D341Med (cell line): Measurements from ENCODE around the gene MAP2K1.
"Not testable (repeated sequence)": the region's sequence is repeated elsewhere in the genome, so short reads cannot be mapped to it uniquely, and the experiment has no call there.

Experiments used
- DNase-seq: peaks from one replicate; pipeline ENCODE4 v3.0.0; 2012; ENCODE audit warnings: low spot score

MAP2K1 gene

DNA sequence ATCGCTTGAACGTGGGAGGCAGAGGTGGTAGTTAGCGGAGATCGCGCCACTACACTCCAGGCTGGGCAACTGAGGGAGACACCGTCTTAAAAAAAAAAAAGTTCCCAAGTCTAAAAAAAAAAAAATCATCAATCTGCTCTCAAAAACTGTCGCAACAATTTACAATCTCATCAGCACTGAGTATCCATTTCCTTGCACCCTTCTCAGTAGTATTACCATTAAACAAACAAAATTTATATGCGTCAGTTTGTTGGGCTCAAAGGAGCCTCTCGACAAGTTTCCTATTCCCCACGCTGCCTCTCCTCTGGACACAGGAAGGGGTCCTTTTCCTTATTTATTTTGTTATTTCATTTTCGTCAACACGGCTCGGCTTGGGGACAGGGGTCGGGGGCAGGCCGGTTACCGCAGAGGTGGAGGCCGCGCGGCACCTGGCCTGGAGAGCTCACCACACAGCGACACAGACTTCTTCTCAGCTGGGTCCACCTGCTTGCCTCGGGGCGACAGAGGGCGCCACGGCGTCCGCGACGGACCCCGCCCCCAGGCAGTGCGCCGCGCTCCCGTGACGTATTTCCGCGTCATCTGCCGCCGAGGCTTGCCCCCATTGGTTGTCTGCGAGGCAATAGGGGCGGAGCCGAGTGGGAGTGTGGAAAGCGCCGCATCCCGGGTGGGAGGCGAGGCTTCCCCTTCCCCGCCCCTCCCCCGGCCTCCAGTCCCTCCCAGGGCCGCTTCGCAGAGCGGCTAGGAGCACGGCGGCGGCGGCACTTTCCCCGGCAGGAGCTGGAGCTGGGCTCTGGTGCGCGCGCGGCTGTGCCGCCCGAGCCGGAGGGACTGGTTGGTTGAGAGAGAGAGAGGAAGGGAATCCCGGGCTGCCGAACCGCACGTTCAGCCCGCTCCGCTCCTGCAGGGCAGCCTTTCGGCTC lies at the start of gene MAP2K1:
Gene MAP2K1, plus strand, starts transcription at position 709 of the 920 bp plus-strand sequence. CDS start 436 bp downstream, outside the sequence.
- DNase-seq, result peak; percentile 97

GRCh38 chr15:66348530-66348929 lies 38.2 kb upstream of the MAP2K1 start:
- DNase-seq, result not testable (repeated sequence)

- DNase-seq, result no peak
Measured at GRCh38 chr15:66356077-66356358, 30.7 kb upstream of the MAP2K1 start.

DNA sequence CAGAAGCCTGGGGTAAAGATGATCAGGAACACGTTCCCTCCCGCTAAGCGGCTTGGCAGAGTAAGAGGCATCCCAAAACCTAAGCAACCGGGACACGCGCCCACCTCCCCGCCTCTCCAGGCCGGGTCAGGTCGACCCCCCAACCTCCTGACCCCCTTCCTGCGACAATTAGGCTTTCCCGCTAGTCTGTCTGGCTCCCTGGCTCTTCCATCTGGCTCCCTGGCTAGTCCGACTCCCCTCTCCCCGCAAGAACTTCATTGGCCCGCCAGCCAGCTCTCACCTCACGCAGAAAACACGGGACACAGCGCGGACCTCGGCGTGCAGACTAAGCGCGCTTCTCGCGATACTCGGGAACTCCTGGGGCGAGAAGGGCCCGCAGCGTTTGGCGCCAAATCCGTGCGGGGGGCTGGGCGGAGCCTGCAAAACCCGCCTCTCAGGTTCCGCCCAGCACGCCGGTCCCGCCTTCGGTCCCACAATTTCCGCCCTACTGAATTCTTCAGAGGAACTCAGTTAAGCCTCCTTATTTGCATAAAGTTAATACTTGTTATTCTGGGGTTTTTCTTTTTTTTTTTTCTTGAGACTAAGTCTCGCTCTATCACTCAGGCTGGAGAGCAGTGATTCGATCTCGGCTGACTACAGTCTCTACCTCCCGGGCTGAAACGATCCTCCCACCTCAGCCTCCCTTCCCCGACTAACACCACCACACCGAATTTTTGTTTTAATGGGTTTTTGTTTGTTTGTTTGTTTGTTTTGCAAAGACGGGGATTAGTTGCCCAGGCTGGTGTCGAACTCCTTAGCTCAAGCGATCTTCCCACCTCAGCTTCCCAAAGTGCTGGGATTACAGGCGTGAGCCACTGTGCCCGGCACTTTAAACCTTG lies 30.1 kb upstream of the MAP2K1 start, which contains the start of gene TIPIN:
Gene TIPIN, minus strand, starts transcription at position 327 of the 878 bp plus-strand sequence. CDS start 3,738 bp downstream, outside the sequence.
- DNase-seq, result peak; percentile 98

- no peak for DNase-seq
Measured at GRCh38 chr15:66359740-66360139, 27.0 kb upstream of the MAP2K1 start.

DNA sequence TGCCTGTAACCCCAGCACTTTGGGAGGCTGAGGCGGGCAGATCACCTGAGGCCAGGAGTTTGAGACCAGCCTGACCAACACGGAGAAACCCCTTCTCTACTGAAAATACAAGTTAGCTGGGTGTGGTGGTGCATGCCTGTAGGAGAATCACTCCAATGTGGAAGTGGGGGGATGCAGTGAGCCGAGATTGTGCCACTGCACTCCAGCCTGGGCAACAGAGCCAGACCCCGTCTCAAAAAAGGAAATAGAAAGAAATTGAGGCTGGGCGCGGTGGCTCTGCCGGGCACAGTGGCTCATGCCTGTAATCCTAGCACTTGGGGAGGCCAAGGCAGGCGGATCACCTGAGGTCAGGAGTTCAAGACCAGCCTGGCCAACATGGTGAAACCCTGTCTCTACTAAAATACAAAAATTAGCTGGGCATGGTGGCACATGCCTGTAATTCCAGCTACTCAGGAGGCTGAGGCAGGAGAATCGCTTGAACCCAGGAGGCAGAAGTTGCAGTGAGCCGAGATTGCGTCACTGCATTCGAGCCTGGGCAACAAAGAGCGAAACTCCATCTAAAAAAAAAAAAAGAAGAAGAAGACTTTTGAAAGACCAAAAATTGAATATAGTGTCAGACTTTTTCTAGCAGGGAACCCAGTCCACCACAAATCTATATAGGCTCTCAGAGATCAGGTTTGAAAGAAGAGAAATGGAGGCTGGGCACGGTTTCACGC lies 24.8 kb upstream of the MAP2K1 start:
- DNase-seq, result not testable (repeated sequence)

GRCh38 chr15:66362776-66363175 lies 23.9 kb upstream of the MAP2K1 start:
- no peak for DNase-seq

- DNase-seq, result no peak
Measured at GRCh38 chr15:66364944-66365528, 21.7 kb upstream of the MAP2K1 start.

GRCh38 chr15:66369773-66370651 lies 16.7 kb upstream of the MAP2K1 start:
- DNase-seq, result peak; percentile 67

- no peak for DNase-seq
Measured at GRCh38 chr15:66374179-66374578, 12.5 kb upstream of the MAP2K1 start.

GRCh38 chr15:66378814-66379430 lies 7.8 kb upstream of the MAP2K1 start:
- DNase-seq, result no peak

DNA sequence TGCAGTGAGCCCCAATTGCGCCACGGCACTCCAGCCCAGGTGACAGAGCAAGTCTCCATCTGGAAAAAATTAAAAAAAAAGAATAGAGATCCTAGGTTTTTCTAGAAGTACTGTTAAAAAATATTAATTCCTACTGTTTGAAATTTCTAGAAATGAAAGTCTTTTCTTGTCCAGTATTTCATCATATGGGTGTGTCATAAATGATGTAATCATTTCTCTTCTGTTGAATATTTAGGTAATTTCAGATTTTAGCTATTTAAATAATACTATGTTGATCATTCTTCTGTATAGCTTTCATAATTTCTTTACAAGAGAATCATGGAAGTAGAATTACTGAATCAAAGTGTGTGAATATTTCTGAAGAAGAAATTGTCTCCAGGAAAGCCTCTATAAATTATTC lies 5.3 kb upstream of the MAP2K1 start:
- not testable (repeated sequence) for DNase-seq

GRCh38 chr15:66387163-66388042 lies 691 bp downstream of the MAP2K1 start:
- peak; percentile 73 for DNase-seq

DNA sequence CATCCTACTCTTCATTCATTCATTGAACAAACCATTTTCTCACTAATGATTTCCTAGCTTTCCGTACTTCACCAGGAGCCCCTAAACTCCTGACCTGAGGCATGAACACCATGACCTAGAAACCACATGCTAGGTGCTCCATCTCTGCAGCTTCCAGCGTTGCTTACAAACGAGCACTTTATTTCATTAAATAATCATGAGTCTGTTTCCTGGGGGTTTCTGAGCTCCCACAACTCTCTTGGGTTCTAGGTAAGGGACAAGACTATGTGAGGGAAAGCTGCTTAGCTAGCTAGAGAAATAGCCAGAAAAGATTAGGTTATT lies 1.3 kb downstream of the MAP2K1 start:
- no peak for DNase-seq

- no peak for DNase-seq
Measured at GRCh38 chr15:66388576-66388975, 1.9 kb downstream of the MAP2K1 start.

GRCh38 chr15:66389098-66389858 lies 2.6 kb downstream of the MAP2K1 start:
- DNase-seq, result no peak

- no peak for DNase-seq
Measured at GRCh38 chr15:66389859-66390381, 3.2 kb downstream of the MAP2K1 start.

DNA sequence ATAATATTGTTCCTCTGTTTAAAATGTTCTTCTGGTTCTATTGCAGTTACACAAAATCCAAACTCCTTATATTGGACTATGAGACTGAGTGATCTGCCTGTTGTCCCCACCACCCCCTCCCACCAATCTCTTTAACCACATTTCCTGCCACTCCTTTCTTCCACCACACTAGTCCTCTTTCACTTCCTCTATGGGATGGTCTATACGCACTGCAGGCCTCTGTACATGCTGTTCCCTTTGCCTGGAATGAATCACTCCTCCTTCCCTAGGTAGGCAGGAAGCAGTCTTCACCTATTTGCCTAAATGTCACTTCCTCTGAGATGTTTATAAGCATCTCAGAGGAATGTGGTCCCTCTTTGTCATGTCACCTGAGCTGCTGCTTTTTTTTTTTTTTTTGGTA lies 4.0 kb downstream of the MAP2K1 start:
- DNase-seq, result no peak
